Measurements from ENCODE around the gene KIAA1217.

GRCh38 chr10:24318517-24318916 lies 109.6 kb downstream of the KIAA1217 start:
- no peak for TF ChIP-seq EZH2 (IDR thresholded peaks at IDR 0.05; ENCODE audit: borderline replicate concordance, low read depth, low read length, severe bottlenecking)
- TF ChIP-seq CTCF (IDR thresholded peaks at IDR 0.05; ENCODE audit: borderline replicate concordance, extremely low read depth, low read length, poor library complexity, severe bottlenecking), result no peak
